Astrocyte (in vitro differentiated cells and primary cell): ENCODE results near the gene KIF21B.

Source experiments
- CTCF ChIP-seq: IDR thresholded peaks from 2 replicates; pipeline ENCODE4 v1.5.1; 2011; ENCODE audit warnings: low read depth, mild to moderate bottlenecking, inconsistent platforms, low read length, moderate library complexity; ENCODE audit not compliant: insufficient read depth
- EZH2 ChIP-seq: IDR thresholded peaks from 2 replicates; pipeline ENCODE4 v1.6.1; 2012; ENCODE audit warnings: mild to moderate bottlenecking, low read length, inconsistent platforms; ENCODE audit not compliant: insufficient read depth

GRCh38 chr1:200989337-200989736, 34.2 kb downstream of the KIF21B start:
- TF ChIP-seq CTCF (no peak), EZH2 (no peak)
